Retinal pigment epithelial cell (primary cell): ENCODE data around the gene NMT1.

Experiments
- DNase-seq: peaks from one replicate; pipeline ENCODE4 v3.0.0-alpha.2; 2010; ENCODE audit warnings: low read depth
- H3K4me3 ChIP-seq: 2 replicates; pipeline ENCODE4 v1.5.1; 2011; ENCODE audit warnings: mild to moderate bottlenecking, low read length, control low read depth, moderate library complexity
- TF ChIP-seq, protein P1 (sequence below): conservative IDR thresholded peaks from 2 replicates; pipeline ENCODE4 v1.5.1; 2011; ENCODE audit warnings: low read depth, low read length, control low read depth, inconsistent platforms

Gene NMT1

DNA sequence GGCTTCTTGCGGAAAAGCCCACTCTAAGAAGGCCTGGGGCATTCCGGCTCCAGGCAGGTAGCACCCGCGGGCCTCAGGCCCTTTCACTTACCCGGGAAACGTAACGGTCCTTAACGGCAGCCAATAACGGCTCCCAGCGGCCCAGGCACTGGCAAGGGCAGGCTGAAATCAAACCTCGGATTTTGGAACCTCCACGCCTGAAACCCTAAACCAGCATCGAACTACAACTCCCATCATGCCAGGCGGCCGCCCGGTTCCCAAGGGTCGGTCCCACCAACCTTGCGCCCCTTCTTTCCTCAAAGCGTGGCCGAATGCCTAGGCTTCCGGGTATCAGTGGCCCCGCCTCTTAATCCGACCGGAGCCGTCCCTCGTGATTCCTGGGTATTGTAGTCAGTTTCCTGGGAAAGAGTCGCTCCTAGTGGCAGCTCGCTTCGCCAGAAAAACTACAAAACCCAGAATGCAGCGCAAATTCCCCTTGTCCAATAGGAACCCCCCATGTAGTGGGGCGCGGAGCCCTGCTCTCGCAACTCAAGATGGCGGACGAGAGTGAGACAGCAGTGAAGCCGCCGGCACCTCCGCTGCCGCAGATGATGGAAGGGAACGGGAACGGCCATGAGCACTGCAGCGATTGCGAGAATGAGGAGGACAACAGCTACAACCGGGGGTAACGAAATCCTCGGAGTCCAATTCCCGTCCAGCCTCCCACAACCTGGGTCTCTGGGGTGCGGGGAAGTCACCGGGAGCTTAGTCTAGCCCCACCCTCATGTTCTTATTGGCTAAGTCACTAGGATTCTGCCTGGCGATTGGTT is at the start of gene NMT1:
NMT1 (plus strand) TSS at position 521 of the 809 bp plus-strand sequence; CDS start at position 534, 13 bp downstream.
- TF ChIP-seq, protein P1, sequence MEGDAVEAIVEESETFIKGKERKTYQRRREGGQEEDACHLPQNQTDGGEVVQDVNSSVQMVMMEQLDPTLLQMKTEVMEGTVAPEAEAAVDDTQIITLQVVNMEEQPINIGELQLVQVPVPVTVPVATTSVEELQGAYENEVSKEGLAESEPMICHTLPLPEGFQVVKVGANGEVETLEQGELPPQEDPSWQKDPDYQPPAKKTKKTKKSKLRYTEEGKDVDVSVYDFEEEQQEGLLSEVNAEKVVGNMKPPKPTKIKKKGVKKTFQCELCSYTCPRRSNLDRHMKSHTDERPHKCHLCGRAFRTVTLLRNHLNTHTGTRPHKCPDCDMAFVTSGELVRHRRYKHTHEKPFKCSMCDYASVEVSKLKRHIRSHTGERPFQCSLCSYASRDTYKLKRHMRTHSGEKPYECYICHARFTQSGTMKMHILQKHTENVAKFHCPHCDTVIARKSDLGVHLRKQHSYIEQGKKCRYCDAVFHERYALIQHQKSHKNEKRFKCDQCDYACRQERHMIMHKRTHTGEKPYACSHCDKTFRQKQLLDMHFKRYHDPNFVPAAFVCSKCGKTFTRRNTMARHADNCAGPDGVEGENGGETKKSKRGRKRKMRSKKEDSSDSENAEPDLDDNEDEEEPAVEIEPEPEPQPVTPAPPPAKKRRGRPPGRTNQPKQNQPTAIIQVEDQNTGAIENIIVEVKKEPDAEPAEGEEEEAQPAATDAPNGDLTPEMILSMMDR = no peak
- peak; percentile 99 for DNase-seq
- peak within 1 kb of the TSS; percentile 86 for H3K4me3 ChIP-seq

- TF ChIP-seq, protein P1 = no peak
- H3K4me3 ChIP-seq = no peak overlapping the region
- DNase-seq = no peak
These were observed 49.4 kb upstream of the NMT1 start for GRCh38 chr17:45011767-45012166.

DNA sequence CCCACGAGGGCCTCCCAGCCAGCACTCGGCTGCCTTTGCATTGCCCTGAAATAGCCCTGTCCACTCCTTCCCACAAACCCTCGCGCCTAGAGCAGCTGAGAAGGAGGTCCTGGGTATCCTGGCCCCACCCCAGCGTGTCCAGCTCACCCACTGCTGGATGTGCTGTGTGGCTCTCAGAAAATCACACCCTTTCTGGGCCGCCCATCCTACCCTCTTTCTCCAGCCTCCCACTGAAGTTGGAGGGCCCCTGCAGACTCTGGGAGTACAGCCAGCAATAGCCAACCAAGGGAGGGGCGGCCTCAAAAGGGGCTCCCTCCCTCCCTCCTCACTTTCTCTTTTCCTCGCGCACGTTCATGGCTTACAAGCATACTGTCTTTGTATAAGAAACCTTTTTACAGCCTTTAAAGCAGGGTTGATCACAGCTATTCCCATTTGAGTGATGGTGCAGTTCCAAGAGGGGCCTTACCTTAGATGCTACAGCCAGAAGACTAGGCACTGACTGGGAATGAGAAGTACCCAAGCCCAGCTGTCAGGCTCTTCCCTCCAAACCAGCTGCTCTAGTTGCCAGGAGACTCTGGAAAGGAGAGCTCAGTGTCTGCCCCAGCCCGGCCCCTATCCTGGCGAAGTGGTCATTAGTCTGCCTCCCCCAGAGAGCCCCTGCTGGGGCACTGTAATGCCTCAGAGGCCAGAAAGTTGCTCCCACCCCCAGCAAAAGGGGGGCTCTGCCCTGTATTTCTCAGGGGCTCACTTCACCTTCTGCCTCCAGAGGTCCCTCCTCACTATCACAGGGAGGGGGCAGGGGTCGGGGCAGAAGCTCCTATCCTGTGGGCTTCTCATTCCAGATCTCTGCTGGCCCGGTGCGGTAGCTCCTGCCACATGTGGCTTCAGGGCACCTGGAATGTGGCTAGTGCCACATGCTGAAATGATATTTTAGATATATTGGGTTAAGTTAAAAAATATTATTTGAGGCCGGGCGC is 47.8 kb upstream of the NMT1 start:
- H3K4me3 ChIP-seq = no peak overlapping the region
- no peak for DNase-seq
- TF ChIP-seq, protein P1 = no peak

DNA sequence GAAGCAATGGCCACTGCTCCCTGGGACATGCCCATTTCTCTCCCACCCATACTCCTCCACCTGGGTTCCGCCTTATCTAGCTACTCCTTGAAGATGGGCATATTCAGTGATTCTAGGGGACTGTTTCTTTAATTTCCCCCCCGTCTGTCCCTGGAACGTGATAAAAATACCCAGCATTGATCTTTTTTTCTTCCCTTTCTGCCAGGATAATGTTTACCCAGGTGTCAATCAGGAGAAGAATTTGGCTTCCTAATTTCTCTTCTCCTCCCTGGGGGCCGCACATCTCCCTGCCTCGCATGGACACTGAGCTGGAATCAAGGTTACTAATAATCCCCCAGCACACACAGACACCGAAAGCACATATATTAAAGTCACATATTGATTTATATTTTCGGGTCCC is 44.9 kb upstream of the NMT1 start:
- no peak for DNase-seq
- TF ChIP-seq, protein P1 = no peak
- no peak overlapping the region for H3K4me3 ChIP-seq

GRCh38 chr17:45016823-45017222 is 44.3 kb upstream of the NMT1 start:
- DNase-seq = no peak
- TF ChIP-seq, protein P1 = peak; percentile 36
- no peak overlapping the region for H3K4me3 ChIP-seq

GRCh38 chr17:45018514-45018847 is 42.6 kb upstream of the NMT1 start:
- peak overlapping the region; percentile 45 for H3K4me3 ChIP-seq
- no peak for DNase-seq
- TF ChIP-seq, protein P1 = no peak
